Lower leg skin (tissue), 4 donors: ENCODE results near the gene LMF1. TPM values are rescaled to one million over a fixed set of nuclear protein-coding genes. Genes with fewer than 3 reads are reported as not detected.

Experiments used
- DNase-seq, 2 donors: peaks; one replicate each; pipeline ENCODE4 v3.0.0-alpha.2; 2019; ENCODE audit warnings: low spot score in 2 of 2
- H3K4me3 ChIP-seq: fragments of 200-600 bp; sonication (generic); 2 replicates; pipeline ENCODE4 v1.5.1; 2017; ENCODE audit warnings: mild to moderate bottlenecking, low read depth; ENCODE audit not compliant: poor library complexity, severe bottlenecking
- CTCF ChIP-seq, 3 donors: fragments of 450-650 bp; IDR thresholded peaks; one replicate each; pipeline ENCODE4 v1.5.1; 2016; ENCODE audit warnings: antibody characterized with exemption in 3 of 3, mild to moderate bottlenecking in 3 of 3, moderate library complexity in 2 of 3
- POLR2A ChIP-seq, 2 donors: fragments of 450-650 bp; IDR thresholded peaks; one replicate each; pipeline ENCODE4 v1.6.1; 2016 to 2017; ENCODE audit warnings: antibody characterized with exemption in 2 of 2, mild to moderate bottlenecking in 1 of 2, moderate library complexity in 1 of 2
- WGBS, 2 donors: methylation state at CpG; one replicate each; pipeline ENCODE4 v1.1.5; 2018; 5-methylcytosine and 5-hydroxymethylcytosine counted together
- intact Hi-C: fragments of 100-400 bp; cut with DNase I; formaldehyde crosslinking; loops from one replicate; pipeline ENCODE4 v1.15.0; 2023; ENCODE audit warnings: low total_unique reads
- total RNA-seq, 4 donors: library from RNA; depleted of rRNA; stranded (reverse); fragments of >200 nt; gene quantifications; one replicate each; pipeline ENCODE4 v1.1.0, GENCODE V29; 2016

The LMF1 gene
- total RNA-seq, 4 donors from 2014 or later: 31.3 to 68.3 (median 50.3) TPM

GRCh38 chr16:892536-893255, 78.1 kb downstream of the LMF1 start:
- no peak for TF ChIP-seq POLR2A (IDR thresholded peaks at IDR 0.05)
- no peak for TF ChIP-seq CTCF (IDR thresholded peaks at IDR 0.05)
- DNase-seq: no peak
- 89 to 92% methylated on average over 24 to 35 of the region's 35 CpGs for WGBS, 2 donors
- no peak overlapping the region for H3K4me3 ChIP-seq
- intact Hi-C loops: no loop called here

- DNase-seq: no peak
- intact Hi-C loops: no loop called here
- WGBS, 2 donors: 92 to 95% methylated on average over 19 of the region's 19 CpGs
- TF ChIP-seq CTCF (IDR thresholded peaks at IDR 0.05) (no peak), POLR2A (IDR thresholded peaks at IDR 0.05) (no peak)
- no peak overlapping the region for H3K4me3 ChIP-seq
Measured at GRCh38 chr16:892006-892405, 78.8 kb downstream of the LMF1 start.

- 91 to 95% methylated on average over 10 to 11 of the region's 11 CpGs for WGBS, 2 donors
- no peak for DNase-seq
Measured at GRCh38 chr16:891353-891740, 79.4 kb downstream of the LMF1 start.

GRCh38 chr16:890716-891352, 80.0 kb downstream of the LMF1 start:
- TF ChIP-seq CTCF (IDR thresholded peaks at IDR 0.05) (no peak), POLR2A (IDR thresholded peaks at IDR 0.05) (no peak)
- WGBS, 2 donors: 84 to 88% methylated on average over 17 to 20 of the region's 20 CpGs
- no peak for DNase-seq
- H3K4me3 ChIP-seq: no peak overlapping the region
- intact Hi-C loops: no loop called here

More at GRCh38 chr16:891353-891740, 79.4 kb downstream of the LMF1 start:
- intact Hi-C loops: no loop called here
- H3K4me3 ChIP-seq: no peak overlapping the region
- TF ChIP-seq CTCF (IDR thresholded peaks at IDR 0.05) (no peak), POLR2A (IDR thresholded peaks at IDR 0.05) (no peak)

GRCh38 chr16:890217-890616, 80.6 kb downstream of the LMF1 start:
- 86 to 93% methylated on average over 6 to 15 of the region's 15 CpGs for WGBS, 2 donors
- TF ChIP-seq CTCF (IDR thresholded peaks at IDR 0.05) (no peak), POLR2A (IDR thresholded peaks at IDR 0.05) (no peak)
- H3K4me3 ChIP-seq: no peak overlapping the region
- DNase-seq: no peak
- intact Hi-C loops: no loop called here
